ENCODE results near the gene ALG3.
A peak's percentile ranks its signal among the peaks of the same experiment; 100 is the strongest.

Gene ALG3

GRCh38 chr3:184227481-184227935 is 21.3 kb downstream of the ALG3 start:
- peak; percentile 83 for TF ChIP-seq CTCF (IDR thresholded peaks at IDR 0.05; ENCODE audit: low read depth, low read length)
- H3K4me3 ChIP-seq (ENCODE audit: low read depth, low read length), result no peak overlapping the region

- TF ChIP-seq CTCF (IDR thresholded peaks at IDR 0.05; ENCODE audit: low read depth, low read length), result no peak
These were observed 24.8 kb downstream of the ALG3 start for GRCh38 chr3:184223946-184224345.

GRCh38 chr3:184222521-184222920 is 26.2 kb downstream of the ALG3 start:
- TF ChIP-seq CTCF (IDR thresholded peaks at IDR 0.05; ENCODE audit: low read depth, low read length), result no peak
- no peak overlapping the region for H3K4me3 ChIP-seq (ENCODE audit: low read depth, low read length)

More at GRCh38 chr3:184223946-184224345, 24.8 kb downstream of the ALG3 start:
- H3K4me3 ChIP-seq (ENCODE audit: low read depth, low read length), result no peak overlapping the region

GRCh38 chr3:184218814-184219213 is 29.9 kb downstream of the ALG3 start:
- no peak for TF ChIP-seq CTCF (IDR thresholded peaks at IDR 0.05; ENCODE audit: low read depth, low read length)
- no peak overlapping the region for H3K4me3 ChIP-seq (ENCODE audit: low read depth, low read length)

GRCh38 chr3:184211718-184212117 is 37.0 kb downstream of the ALG3 start:
- no peak for TF ChIP-seq CTCF (IDR thresholded peaks at IDR 0.05; ENCODE audit: low read depth, low read length)
- H3K4me3 ChIP-seq (ENCODE audit: low read depth, low read length), result no peak overlapping the region

GRCh38 chr3:184211297-184211696 is 37.5 kb downstream of the ALG3 start:
- no peak for TF ChIP-seq CTCF (IDR thresholded peaks at IDR 0.05; ENCODE audit: low read depth, low read length)

GRCh38 chr3:184209146-184209923 is 39.4 kb downstream of the ALG3 start:
- no peak overlapping the region for H3K4me3 ChIP-seq (ENCODE audit: low read depth, low read length)
- no peak for TF ChIP-seq CTCF (IDR thresholded peaks at IDR 0.05; ENCODE audit: low read depth, low read length)

More at GRCh38 chr3:184211297-184211696, 37.5 kb downstream of the ALG3 start:
- no peak overlapping the region for H3K4me3 ChIP-seq (ENCODE audit: low read depth, low read length)
